ENCODE results near the gene KIF3C. TPM values are rescaled to one million over a fixed set of nuclear protein-coding genes. Genes with fewer than 3 reads are reported as not detected.

The KIF3C gene
- total RNA-seq, 1 experiment from 2014 or later, result 41.4 TPM

- H2AK5ac ChIP-seq (ENCODE audit: insufficient read length, low read length), result no peak overlapping the region
- DNase-seq, result no peak
- H3K4me1 Mint-ChIP-seq, result peaks cover 18 to 24% of the 10 kb centered on the region in 2 experiments
- H3K9me3 ChIP-seq (ENCODE audit: control insufficient read depth, low read depth, low read length), result no peaks in the 10 kb centered on the region
- H4K8ac ChIP-seq (replicated peaks; ENCODE audit: insufficient read length, low read depth, low read length), result no peak overlapping the region
- H3T11ph ChIP-seq (ENCODE audit: low read length), result no peak overlapping the region
- no peaks in the 10 kb centered on the region for H3K23me2 ChIP-seq (ENCODE audit: insufficient read length, low read depth, low read length, poor library complexity, severe bottlenecking)
- H3K56ac ChIP-seq (ENCODE audit: insufficient read length, low read depth, low read length), result no peak overlapping the region
- H3K9ac ChIP-seq (ENCODE audit: extremely low read depth, insufficient read length, low read length), result no peak overlapping the region
- H2BK5ac ChIP-seq (ENCODE audit: insufficient read length, low read length), result no peak overlapping the region
- no peaks in the 10 kb centered on the region for H4K20me1 ChIP-seq (ENCODE audit: control insufficient read depth, insufficient read depth, insufficient read length)
- peaks cover 0 to 5% of the 10 kb centered on the region in 2 experiments; a peak in 1 of 5 replicates for H3K9me3 Mint-ChIP-seq
- no peaks in the 10 kb centered on the region for H3K36me3 Mint-ChIP-seq (ENCODE audit: insufficient read depth in 1 of 3, low read depth in 3 of 3)
- TF ChIP-seq, protein P1, sequence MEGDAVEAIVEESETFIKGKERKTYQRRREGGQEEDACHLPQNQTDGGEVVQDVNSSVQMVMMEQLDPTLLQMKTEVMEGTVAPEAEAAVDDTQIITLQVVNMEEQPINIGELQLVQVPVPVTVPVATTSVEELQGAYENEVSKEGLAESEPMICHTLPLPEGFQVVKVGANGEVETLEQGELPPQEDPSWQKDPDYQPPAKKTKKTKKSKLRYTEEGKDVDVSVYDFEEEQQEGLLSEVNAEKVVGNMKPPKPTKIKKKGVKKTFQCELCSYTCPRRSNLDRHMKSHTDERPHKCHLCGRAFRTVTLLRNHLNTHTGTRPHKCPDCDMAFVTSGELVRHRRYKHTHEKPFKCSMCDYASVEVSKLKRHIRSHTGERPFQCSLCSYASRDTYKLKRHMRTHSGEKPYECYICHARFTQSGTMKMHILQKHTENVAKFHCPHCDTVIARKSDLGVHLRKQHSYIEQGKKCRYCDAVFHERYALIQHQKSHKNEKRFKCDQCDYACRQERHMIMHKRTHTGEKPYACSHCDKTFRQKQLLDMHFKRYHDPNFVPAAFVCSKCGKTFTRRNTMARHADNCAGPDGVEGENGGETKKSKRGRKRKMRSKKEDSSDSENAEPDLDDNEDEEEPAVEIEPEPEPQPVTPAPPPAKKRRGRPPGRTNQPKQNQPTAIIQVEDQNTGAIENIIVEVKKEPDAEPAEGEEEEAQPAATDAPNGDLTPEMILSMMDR (conservative IDR thresholded peaks at IDR 0.05), result no peak
- no peak overlapping the region for H3K4ac ChIP-seq (ENCODE audit: low read depth, low read length)
- no peak overlapping the region for H2AFZ ChIP-seq (ENCODE audit: low read length)
- no peak overlapping the region for H2BK20ac ChIP-seq (ENCODE audit: low read depth, low read length, poor library complexity, severe bottlenecking)
- no peak overlapping the region for H2BK120ac ChIP-seq (ENCODE audit: low read depth, low read length, poor library complexity, severe bottlenecking)
- no peak overlapping the region for H3K18ac ChIP-seq (ENCODE audit: insufficient read length, low read depth, low read length)
- no peak overlapping the region for H3K4me2 ChIP-seq (ENCODE audit: insufficient read depth, insufficient read length, low read length)
- no CpG with 5 or more reads among the region's 2 CpGs for WGBS (ENCODE audit: extremely low coverage, insufficient read length, low lambda C conversion rate)
- H4K91ac ChIP-seq (ENCODE audit: insufficient read length, low read depth, low read length), result no peak overlapping the region
- H3K4me1 ChIP-seq (ENCODE audit: insufficient read depth, low read length), result 0 out of 2 replicates have a peak, but pooled peaks cover 2% of the 10 kb centered on the region
- no peaks in the 10 kb centered on the region for H3K27me3 ChIP-seq (ENCODE audit: insufficient read depth, low read length)
- no peak overlapping the region for H3K23ac ChIP-seq (ENCODE audit: insufficient read length, low read depth, low read length)
- no peak overlapping the region for H2BK15ac ChIP-seq (ENCODE audit: low read depth, low read length)
- H3K27me3 Mint-ChIP-seq (ENCODE audit: low read depth), result no peaks in the 10 kb centered on the region
- no peak overlapping the region; a peak in 1 of 7 replicates for H3K27ac Mint-ChIP-seq
- H2BK12ac ChIP-seq (ENCODE audit: insufficient read length, low read depth, low read length), result no peak overlapping the region
- no peaks in the 10 kb centered on the region for H3K79me1 ChIP-seq (ENCODE audit: insufficient read depth, low read depth, low read length, poor library complexity, severe bottlenecking)
- H3K27ac ChIP-seq (ENCODE audit: insufficient read length, low read depth, low read length), result no peak overlapping the region
- H3K14ac ChIP-seq (ENCODE audit: insufficient read depth, low read length), result no peak overlapping the region; the same call in 1 of the 2 replicates
- no peaks in the 10 kb centered on the region for H3K79me2 ChIP-seq (ENCODE audit: insufficient read depth, low read length)
- no peak overlapping the region; a peak in 1 of 5 replicates for H3K4me3 Mint-ChIP-seq
- H4K5ac ChIP-seq (ENCODE audit: insufficient read length, low read depth, low read length), result no peak overlapping the region
These were observed 26.7 kb upstream of the KIF3C start for GRCh38 chr2:26008851-26009566.
